GM10248 (cell line): ENCODE data around the gene AP4S1.
"Not testable (repeated sequence)": the region's sequence is repeated elsewhere in the genome, so short reads cannot be mapped to it uniquely, and the experiment has no call there.

Experiments
- CTCF ChIA-PET: fragments of 300-600 bp; sonication (Branson Sonifier 250); formaldehyde crosslinking; extraction: SDS; loops from one replicate; lab custom pipeline; 2021; ENCODE audit warnings: antibody characterized with exemption; lab: Yijun Ruan, JAX
- POLR2A ChIA-PET: fragments of 350-650 bp; sonication (Branson Sonifier 250); formaldehyde crosslinking; extraction: SDS; loops from one replicate; lab custom pipeline; 2020; ENCODE audit warnings: antibody characterized with exemption; lab: Yijun Ruan, JAX
- DNase-seq: peaks from one replicate; pipeline ENCODE4 v3.0.0; 2012; ENCODE audit errors: extremely low spot score
- TF ChIP-seq, protein P1 (sequence below): IDR thresholded peaks from 2 replicates; pipeline ENCODE4 v1.5.1; 2012; ENCODE audit warnings: mild to moderate bottlenecking, low read depth; ENCODE audit errors: extremely low read depth, missing control alignments, control extremely low read depth

AP4S1 gene

DNA sequence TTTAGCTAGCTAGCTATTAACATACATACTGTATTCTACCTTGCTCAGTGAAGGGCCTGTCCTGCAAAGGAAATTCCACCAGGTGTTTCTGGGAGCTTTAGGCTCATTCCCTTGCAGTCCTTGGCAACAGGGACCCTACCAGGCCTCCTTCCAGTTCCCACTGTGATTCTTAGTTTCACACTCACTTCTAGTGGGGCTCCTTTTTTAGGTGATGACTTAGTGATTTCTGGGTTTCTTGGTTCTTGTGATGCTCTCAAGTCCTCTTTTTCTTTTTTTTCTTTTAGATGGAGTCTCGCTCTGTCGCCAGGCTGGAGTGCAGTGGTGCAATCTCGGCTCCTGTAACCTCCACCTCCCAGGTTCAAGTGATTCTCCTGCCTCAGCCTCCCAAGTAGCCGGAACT is 11.1 kb downstream of the AP4S1 start:
- DNase-seq: no peak
- CTCF ChIA-PET: interaction anchor here (1.3 kb wide), 1 partner anchor 32 kb away, joined by 3 read pairs; no protein-coding TSS in a partner anchor
- POLR2A ChIA-PET: no interaction called here
- TF ChIP-seq, protein P1, sequence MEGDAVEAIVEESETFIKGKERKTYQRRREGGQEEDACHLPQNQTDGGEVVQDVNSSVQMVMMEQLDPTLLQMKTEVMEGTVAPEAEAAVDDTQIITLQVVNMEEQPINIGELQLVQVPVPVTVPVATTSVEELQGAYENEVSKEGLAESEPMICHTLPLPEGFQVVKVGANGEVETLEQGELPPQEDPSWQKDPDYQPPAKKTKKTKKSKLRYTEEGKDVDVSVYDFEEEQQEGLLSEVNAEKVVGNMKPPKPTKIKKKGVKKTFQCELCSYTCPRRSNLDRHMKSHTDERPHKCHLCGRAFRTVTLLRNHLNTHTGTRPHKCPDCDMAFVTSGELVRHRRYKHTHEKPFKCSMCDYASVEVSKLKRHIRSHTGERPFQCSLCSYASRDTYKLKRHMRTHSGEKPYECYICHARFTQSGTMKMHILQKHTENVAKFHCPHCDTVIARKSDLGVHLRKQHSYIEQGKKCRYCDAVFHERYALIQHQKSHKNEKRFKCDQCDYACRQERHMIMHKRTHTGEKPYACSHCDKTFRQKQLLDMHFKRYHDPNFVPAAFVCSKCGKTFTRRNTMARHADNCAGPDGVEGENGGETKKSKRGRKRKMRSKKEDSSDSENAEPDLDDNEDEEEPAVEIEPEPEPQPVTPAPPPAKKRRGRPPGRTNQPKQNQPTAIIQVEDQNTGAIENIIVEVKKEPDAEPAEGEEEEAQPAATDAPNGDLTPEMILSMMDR: no peak

DNA sequence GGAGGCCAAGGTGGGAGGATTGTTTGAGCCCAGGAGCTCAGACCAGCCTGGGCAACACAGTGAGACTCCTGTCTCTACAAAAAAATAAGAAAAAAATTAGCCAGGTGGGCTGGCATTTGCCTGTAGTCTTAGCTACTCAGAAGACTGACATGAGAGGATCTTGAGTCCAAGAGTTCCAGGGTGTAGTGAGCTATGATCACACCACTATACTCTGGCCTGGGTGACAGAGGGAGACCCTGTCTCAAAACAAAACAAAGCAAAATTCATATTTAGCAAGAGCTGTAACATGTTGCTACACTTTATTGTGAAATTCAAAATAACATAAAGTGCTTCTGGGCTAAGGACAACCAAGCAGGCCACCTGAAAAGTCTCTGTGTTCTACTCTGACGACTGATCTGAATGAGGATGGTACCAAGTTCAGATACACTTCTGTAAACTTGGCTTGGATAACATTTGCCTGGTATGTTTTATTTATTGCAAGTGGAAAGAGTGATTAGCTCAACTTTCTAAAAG is 12.3 kb downstream of the AP4S1 start:
- TF ChIP-seq, protein P1: no peak
- POLR2A ChIA-PET: interaction anchor here (1.3 kb wide), 1 partner anchor 12 kb away, joined by 4 read pairs; the partner anchor contains the start of gene STRN3
- DNase-seq: no peak
- CTCF ChIA-PET: interaction anchor here (1.3 to 2.0 kb wide), 6 partner anchors 9 to 57 kb away, joined by 4 to 5 read pairs (median 4); partner anchors contain the start of gene STRN3

DNA sequence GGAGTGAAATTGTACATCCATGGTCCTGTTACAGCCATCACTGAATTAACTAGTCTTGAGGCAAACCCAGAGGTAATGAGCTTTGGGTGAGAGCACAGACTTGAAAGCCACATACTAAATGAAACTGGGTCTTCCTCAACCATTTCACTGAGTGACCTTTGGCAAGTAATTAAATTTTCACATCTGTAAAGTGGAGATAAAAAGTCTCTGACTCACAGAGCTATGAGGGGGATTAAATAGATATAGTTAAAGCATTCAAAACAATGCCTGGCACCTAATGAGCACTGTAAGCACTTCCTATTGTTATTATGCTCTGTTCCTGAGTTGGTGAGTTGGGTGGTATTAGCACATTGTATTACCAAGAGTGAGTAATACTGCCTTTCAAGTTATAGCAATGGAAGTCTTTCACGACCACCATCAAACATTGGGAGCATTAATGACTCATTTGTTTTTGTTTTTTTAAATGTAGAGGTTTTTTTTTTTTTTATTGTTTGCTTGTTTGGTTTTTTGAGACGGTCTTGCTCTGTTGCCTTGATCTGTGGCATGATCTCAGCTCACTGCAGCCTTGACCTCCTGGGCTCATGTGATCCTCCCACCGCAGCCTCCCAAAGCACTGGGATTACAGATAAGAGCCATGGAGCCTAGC is 13.2 kb downstream of the AP4S1 start:
- DNase-seq: no peak
- CTCF ChIA-PET: interaction anchor here (1.3 to 2.0 kb wide), 6 partner anchors 9 to 58 kb away, joined by 4 to 5 read pairs (median 4); partner anchors contain the start of gene STRN3
- POLR2A ChIA-PET: interaction anchor here (0.7 to 1.3 kb wide), 2 partner anchors 12 to 26 kb away, joined by 3 to 4 read pairs; partner anchors contain the start of gene STRN3
- TF ChIP-seq, protein P1: no peak

DNA sequence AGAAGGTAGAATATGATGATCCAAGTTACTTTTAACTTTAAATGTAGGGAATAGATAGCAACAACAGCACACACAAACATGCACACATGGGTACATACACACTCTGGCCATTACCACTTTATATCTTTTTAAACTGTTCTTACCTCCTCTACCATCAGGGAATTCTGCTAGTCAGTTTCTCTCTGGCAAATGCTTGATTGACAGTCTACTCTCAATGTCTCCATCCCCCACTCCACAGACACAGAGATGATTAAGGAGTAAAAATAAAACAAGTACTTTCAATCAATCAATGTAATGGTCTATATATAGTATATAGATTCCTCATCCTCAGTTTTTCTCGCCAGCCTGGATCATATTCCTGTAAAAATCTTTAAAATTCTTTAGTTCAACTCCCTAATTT is 16.9 kb downstream of the AP4S1 start:
- CTCF ChIA-PET: interaction anchor here (1.3 to 1.7 kb wide), 2 partner anchors 13 to 16 kb away, joined by 3 to 5 read pairs; partner anchors contain the start of gene STRN3
- TF ChIP-seq, protein P1: no peak
- no peak for DNase-seq
- POLR2A ChIA-PET: no interaction called here

DNA sequence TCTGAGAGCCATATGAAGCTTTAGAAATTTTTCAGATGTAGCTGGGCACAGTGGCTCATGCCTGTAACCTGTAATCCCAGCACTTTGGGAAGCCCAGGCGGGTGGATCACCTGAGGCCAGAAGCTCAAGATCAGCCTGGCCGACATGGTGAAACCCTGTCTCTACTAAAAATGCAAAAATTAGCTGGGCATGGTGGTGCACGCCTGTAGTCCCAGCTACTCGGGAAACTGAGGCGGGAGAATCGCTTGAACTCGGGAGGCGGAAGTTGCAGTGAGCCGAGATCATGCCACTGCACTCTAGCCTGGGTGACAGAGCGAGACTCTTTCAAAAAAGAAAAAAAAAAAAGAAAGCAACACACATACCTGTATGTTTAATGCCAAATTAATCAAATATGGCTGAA is 17.4 kb downstream of the AP4S1 start:
- POLR2A ChIA-PET, CTCF ChIA-PET: not testable (repeated sequence)

DNA sequence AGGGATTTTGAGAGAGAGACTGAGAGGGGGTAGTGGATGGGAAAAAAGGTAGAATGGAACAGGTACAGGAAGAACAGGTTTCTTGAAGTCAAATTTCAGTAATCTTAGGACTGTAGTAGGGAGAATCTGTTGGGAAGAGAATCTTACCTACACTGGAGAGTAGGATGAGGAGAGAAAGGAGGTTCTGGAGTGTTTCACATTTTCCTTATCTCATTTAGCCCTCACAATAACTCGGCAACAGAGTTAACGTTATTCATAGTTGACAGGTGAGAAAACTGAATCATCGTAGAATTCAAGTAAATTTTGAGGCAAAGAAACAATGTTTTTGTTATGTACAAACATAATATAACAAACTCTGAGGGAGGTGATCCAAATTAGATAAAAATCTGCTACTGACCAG is 17.9 kb downstream of the AP4S1 start:
- ChIA-PET POLR2A (no interaction called here), CTCF (interaction anchor here (0.8 to 1.2 kb wide), 4 partner anchors 10 to 121 kb away, joined by 3 to 4 read pairs (median 4); no protein-coding TSS in a partner anchor)
- no peak for DNase-seq
- TF ChIP-seq, protein P1: no peak

More for the DNA sequence above, 17.4 kb downstream of the AP4S1 start:
- not testable (repeated sequence) for DNase-seq
